Activated CD8-positive, alpha-beta memory T cell treated with anti-CD3 and anti-CD28 coated beads for 4 hours (primary cell): ENCODE results near the gene DDIT3.
"Not testable (repeated sequence)": the region's sequence is repeated elsewhere in the genome, so short reads cannot be mapped to it uniquely, and the experiment has no call there.

ENCODE experiments used
- DNase-seq, 2 donors: peaks; one replicate each; pipeline ENCODE4 v3.0.0-alpha.2; 2020; ENCODE audit warnings: low read depth in 2 of 2

The DDIT3 gene

GRCh38 chr12:57525615-57526383 is 5.5 kb upstream of the DDIT3 start:
- DNase-seq, result no peak

- no peak for DNase-seq
Measured at GRCh38 chr12:57524814-57525614, 4.7 kb upstream of the DDIT3 start.

GRCh38 chr12:57523706-57524614 is 3.6 kb upstream of the DDIT3 start:
- DNase-seq, result no peak

- DNase-seq, result no peak
Measured at GRCh38 chr12:57522887-57523705, 2.8 kb upstream of the DDIT3 start.

- DNase-seq, result peak; percentile 80 to 85
Measured at GRCh38 chr12:57522011-57522886, 1.9 kb upstream of the DDIT3 start, which contains the start of gene MBD6. MBD6 (plus strand) TSS chr12:57522824; CDS start chr12:57524304, 1,480 bp downstream.

- no peak for DNase-seq
Measured at GRCh38 chr12:57521525-57522010, 1.3 kb upstream of the DDIT3 start.

- DNase-seq, result no peak
Measured at GRCh38 chr12:57519796-57520052, 590 bp downstream of the DDIT3 start.

- no peak for DNase-seq
Measured at GRCh38 chr12:57518920-57519795, 1.2 kb downstream of the DDIT3 start.

GRCh38 chr12:57518176-57518919 is 2.0 kb downstream of the DDIT3 start:
- no peak for DNase-seq

- DNase-seq, result not testable (repeated sequence)
Measured at GRCh38 chr12:57517718-57518117, 2.6 kb downstream of the DDIT3 start.

- no peak for DNase-seq
Measured at GRCh38 chr12:57517187-57517586, 3.1 kb downstream of the DDIT3 start.

GRCh38 chr12:57516617-57517153 is 3.6 kb downstream of the DDIT3 start:
- DNase-seq, result no peak

GRCh38 chr12:57515934-57516541 is 4.3 kb downstream of the DDIT3 start:
- no peak for DNase-seq

GRCh38 chr12:57515408-57515933 is 4.8 kb downstream of the DDIT3 start:
- DNase-seq, result no peak

- no peak for DNase-seq
Measured at GRCh38 chr12:57514720-57515407, 5.5 kb downstream of the DDIT3 start.

- DNase-seq, result not testable (repeated sequence)
Measured at GRCh38 chr12:57514246-57514645, 6.1 kb downstream of the DDIT3 start.

GRCh38 chr12:57513677-57514076 is 6.6 kb downstream of the DDIT3 start:
- DNase-seq, result not testable (repeated sequence)
